Pancreas (tissue), 10 donors: ENCODE data around the gene TIMM17B. TPM values are rescaled to one million over a fixed set of nuclear protein-coding genes. Genes with fewer than 3 reads are reported as not detected.

ENCODE experiments used
- ATAC-seq, 4 donors: fragments of 200-7000 bp; cut with Tn5 transposase; one replicate each; pipeline versions ENCODE4 v1.8.0 to v1.9.1; 2020; ENCODE audit warnings: mild to moderate bottlenecking in 4 of 4, moderate library complexity in 4 of 4
- DNase-seq, 6 donors: peaks; one replicate each; pipeline ENCODE4 v3.0.0-alpha.2; 2020
- FAIRE-seq: peaks from 2 replicates; lab custom pipeline; 2012; peaks lifted over from hg19 to GRCh38; lab: Jason Lieb, UNC
- H3K27ac ChIP-seq, 4 donors: fragments of 200-600 bp; sonication (generic); 1 replicate in 3 of 4; 2 replicates in 1 of 4; pipeline versions ENCODE4 v1.5.0 to v1.8.0; 2020
- H3K27me3 ChIP-seq, 4 donors: fragments of 200-600 bp; one replicate each; pipeline ENCODE4 v1.8.0; 2021
- H3K36me3 ChIP-seq, 3 donors: fragments of 200-600 bp; sonication (generic) in 1 of 3; one replicate each; pipeline versions ENCODE4 v1.5.0 to v1.8.0; 2020 to 2021
- H3K4me1 ChIP-seq, 3 donors: fragments of 200-600 bp; one replicate each; pipeline ENCODE4 v1.8.0; 2021
- H3K4me3 ChIP-seq, 4 donors: fragments of 200-600 bp; sonication (generic) in 2 of 4; one replicate each; pipeline versions ENCODE4 v1.5.0 to v1.8.0; 2020 to 2021
- H3K9me3 ChIP-seq, 4 donors: fragments of 200-600 bp; one replicate each; pipeline ENCODE4 v1.8.0; 2021
- CTCF ChIP-seq, 4 donors: fragments of 200-600 bp; sonication (generic) in 3 of 4; IDR thresholded peaks; one replicate each; pipeline versions ENCODE4 v1.5.0 to v1.8.0; 2021; ENCODE audit warnings: antibody characterized with exemption in 4 of 4
- WGBS, 2 donors: extraction: QIAGEN DNeasy Blood & Tissue Kit; methylation state at CpG; one replicate each; pipeline ENCODE4 v1.1.7; 2013; 5-methylcytosine and 5-hydroxymethylcytosine counted together
- intact Hi-C, 3 donors: fragments of 100-400 bp; cut with DNase I; formaldehyde crosslinking; loops; one replicate each; pipeline versions ENCODE4 v1.11.1 to v1.14.2; 2022
- polyA plus RNA-seq, 2 donors: library from polyadenylated mRNA; stranded (reverse); fragments of 200-250 nt; gene quantifications; one replicate each; pipeline ENCODE4 v1.2.3, GENCODE V29; 2013
- total RNA-seq, 6 donors: library from RNA; stranded (reverse); fragmentation: NEBNext Ultra II Directional in 4 of 6; extraction: Animal tissue kit (Norgen Biotek cat#: 25700) in 4 of 6; gene quantifications; one replicate each; pipeline versions ENCODE4 v1.2.1 to v1.2.4, GENCODE V29; 2021 to 2023
- donor health status: healthy with polysubstance abuse.
- donor health status: DM: no; HTN: no; CAD: no; lungs with moderate emphysema.
- donor health status: DM: no; HTN: no; CAD: no.
- donor health status: control.
- donor health status: control.
- donor health status: Bipolar disorder and iron deficiency.
- donor health status: DM: yes; HTN: yes; CAD: no.
- donor health status: DM: no; HTN: no; CAD: no.
- donor health status: DM: no; HTN: no; CAD: no.
- donor health status: DM: yes; HTN: yes; CAD: no.

The TIMM17B gene
- total and polyA plus RNA-seq, 8 donors = 15.7 to 48.9 (median 22.5) TPM

GRCh38 chrX:48897157-48897624 is 377 bp downstream of the TIMM17B start:
- FAIRE-seq (no peak), ATAC-seq (peak; percentile 68 to 82 (median 71)), DNase-seq (peak; percentile 69 to 88 (median 80))
- TF ChIP-seq CTCF (IDR thresholded peaks at IDR 0.05) = no peak
- H3K4me1 ChIP-seq = peaks cover 0 to 3% (median 0%) of the 10 kb centered on the region in 3 donors
- H3K36me3 ChIP-seq = no peaks in the 10 kb centered on the region
- H3K4me3 ChIP-seq = peak overlapping the region; percentile 40 to 57 (median 47)
- H3K27ac ChIP-seq = peak overlapping the region; percentile 83 to 91 (median 89)
- no peaks in the 10 kb centered on the region for H3K9me3 ChIP-seq
- 1 to 28% methylated on average over 38 of the region's 38 CpGs for WGBS, 2 donors
- intact Hi-C loops = no loop called here
- no peaks in the 10 kb centered on the region for H3K27me3 ChIP-seq

GRCh38 chrX:48896611-48897011 is 957 bp downstream of the TIMM17B start:
- ATAC-seq (no peak), DNase-seq (no peak), FAIRE-seq (no peak)
- H3K4me1 ChIP-seq = peaks cover 0 to 3% (median 0%) of the 10 kb centered on the region in 3 donors
- TF ChIP-seq CTCF (IDR thresholded peaks at IDR 0.05) = no peak
- H3K9me3 ChIP-seq = no peaks in the 10 kb centered on the region
- peak overlapping the region in 3 of 4 donors; percentile 88 to 91 (median 90) for H3K27ac ChIP-seq
- no peaks in the 10 kb centered on the region for H3K36me3 ChIP-seq
- intact Hi-C loops = no loop called here
- H3K4me3 ChIP-seq = peak overlapping the region in 3 of 4 donors; percentile 40 to 57 (median 51)
- 37 to 52% methylated on average over 9 of the region's 9 CpGs for WGBS, 2 donors
- no peaks in the 10 kb centered on the region for H3K27me3 ChIP-seq

GRCh38 chrX:48894891-48895290 is 2.7 kb downstream of the TIMM17B start:
- Histone ChIP-seq H3K27ac (no peak overlapping the region), H3K4me1 (peaks cover 0 to 3% (median 0%) of the 10 kb centered on the region in 3 donors), H3K27me3 (no peaks in the 10 kb centered on the region), H3K9me3 (no peaks in the 10 kb centered on the region), H3K4me3 (no peak overlapping the region), H3K36me3 (no peaks in the 10 kb centered on the region)
- WGBS, 2 donors = 72 to 86% methylated on average over 6 of the region's 6 CpGs
- ATAC-seq = no peak
- TF ChIP-seq CTCF (IDR thresholded peaks at IDR 0.05) = no peak
- intact Hi-C loops = no loop called here
- FAIRE-seq = no peak
- peak in 1 of 6 donors; percentile 8 for DNase-seq

- FAIRE-seq (no peak), ATAC-seq (no peak), DNase-seq (peak in 2 of 6 donors; percentile 11 to 62)
- Histone ChIP-seq H3K27me3 (no peaks in the 10 kb centered on the region), H3K4me3 (no peak overlapping the region), H3K4me1 (peaks cover 0 to 3% (median 0%) of the 10 kb centered on the region in 3 donors), H3K27ac (no peak overlapping the region), H3K9me3 (no peaks in the 10 kb centered on the region), H3K36me3 (no peaks in the 10 kb centered on the region)
- intact Hi-C loops = no loop called here
- TF ChIP-seq CTCF (IDR thresholded peaks at IDR 0.05) = no peak
- 68 to 85% methylated on average over 15 to 16 of the region's 16 CpGs for WGBS, 2 donors
Measured at GRCh38 chrX:48893556-48894348, 3.8 kb downstream of the TIMM17B start.

GRCh38 chrX:48892896-48893295 is 4.7 kb downstream of the TIMM17B start:
- H3K27ac ChIP-seq = no peak overlapping the region
- FAIRE-seq (no peak), DNase-seq (peak in 1 of 6 donors; percentile 7), ATAC-seq (no peak)
- intact Hi-C loops = no loop called here
- H3K9me3 ChIP-seq = no peaks in the 10 kb centered on the region
- 61 to 78% methylated on average over 4 of the region's 4 CpGs for WGBS, 2 donors
- peaks cover 0 to 3% (median 0%) of the 10 kb centered on the region in 3 donors for H3K4me1 ChIP-seq
- no peaks in the 10 kb centered on the region for H3K27me3 ChIP-seq
- H3K4me3 ChIP-seq = no peak overlapping the region
- TF ChIP-seq CTCF (IDR thresholded peaks at IDR 0.05) = no peak
- H3K36me3 ChIP-seq = no peaks in the 10 kb centered on the region
